Astrocyte (in vitro differentiated cells and primary cell): ENCODE results near the gene DISP3. TPM values are rescaled to one million over a fixed set of nuclear protein-coding genes. Genes with fewer than 3 reads are reported as not detected.

ENCODE experiments used
- DNase-seq: peaks from one replicate; pipeline ENCODE4 v3.0.0-alpha.2; 2010; ENCODE audit warnings: low read depth
- FAIRE-seq: peaks from 2 replicates; lab custom pipeline; 2011; peaks lifted over from hg19 to GRCh38; lab: Jason Lieb, UNC
- H2AFZ ChIP-seq: 2 replicates; pipeline ENCODE4 v1.6.0; 2012; ENCODE audit warnings: low read depth, low read length, inconsistent platforms
- H3K27ac ChIP-seq: 2 replicates; pipeline ENCODE4 v1.5.1; 2011; ENCODE audit warnings: low read depth, low read length, inconsistent platforms
- H3K27me3 ChIP-seq: 2 replicates; pipeline ENCODE4 v1.6.0; 2011; ENCODE audit warnings: low read length, inconsistent platforms; ENCODE audit not compliant: insufficient read depth
- H3K36me3 ChIP-seq: 2 replicates; pipeline ENCODE4 v1.5.1; 2011; ENCODE audit warnings: low read length, inconsistent platforms; ENCODE audit not compliant: insufficient read depth
- H3K4me1 ChIP-seq: 2 replicates; pipeline ENCODE4 v1.5.1; 2011; ENCODE audit warnings: low read length, inconsistent platforms; ENCODE audit not compliant: insufficient read depth
- H3K4me2 ChIP-seq: 2 replicates; pipeline ENCODE4 v1.6.0; 2012; ENCODE audit warnings: low read length, inconsistent platforms
- H3K4me3 ChIP-seq: 2 replicates; pipeline ENCODE4 v1.5.1; 2011; ENCODE audit warnings: low read depth, mild to moderate bottlenecking, low read length, inconsistent platforms; ENCODE audit not compliant: insufficient read depth
- H3K79me2 ChIP-seq: 2 replicates; pipeline ENCODE4 v1.6.0; 2012; ENCODE audit warnings: mild to moderate bottlenecking, low read length, inconsistent platforms; ENCODE audit not compliant: insufficient read depth
- H3K9ac ChIP-seq: 2 replicates; pipeline ENCODE4 v1.6.0; 2012; ENCODE audit warnings: mild to moderate bottlenecking, low read length, inconsistent platforms
- H3K9me3 ChIP-seq: 2 replicates; pipeline ENCODE4 v1.5.1; 2012; ENCODE audit warnings: low read depth, mild to moderate bottlenecking, low read length, inconsistent platforms; ENCODE audit not compliant: insufficient read depth
- H4K20me1 ChIP-seq: 2 replicates; pipeline ENCODE4 v1.6.0; 2012; ENCODE audit warnings: low read length, inconsistent platforms; ENCODE audit not compliant: insufficient read depth
- H3K27ac Mint-ChIP-seq: one replicate; pipeline ENCODE4 v1.8.0; 2021; ENCODE audit warnings: mild to moderate bottlenecking, mixed read lengths; ENCODE audit not compliant: unreplicated experiment
- H3K27me3 Mint-ChIP-seq: one replicate; pipeline ENCODE4 v1.8.0; 2021; ENCODE audit warnings: low read depth, mixed read lengths; ENCODE audit not compliant: unreplicated experiment
- H3K36me3 Mint-ChIP-seq: one replicate; pipeline ENCODE4 v1.8.0; 2021; ENCODE audit warnings: low read depth, mixed read lengths; ENCODE audit not compliant: unreplicated experiment
- H3K4me1 Mint-ChIP-seq: one replicate; pipeline ENCODE4 v1.8.0; 2021; ENCODE audit warnings: low read depth, mixed read lengths; ENCODE audit not compliant: unreplicated experiment
- H3K4me3 Mint-ChIP-seq: one replicate; pipeline ENCODE4 v1.8.0; 2021; ENCODE audit warnings: mild to moderate bottlenecking, moderate library complexity, mixed read lengths; ENCODE audit not compliant: unreplicated experiment
- H3K9me3 Mint-ChIP-seq: one replicate; pipeline ENCODE4 v1.8.0; 2021; ENCODE audit warnings: mild to moderate bottlenecking, mixed read lengths; ENCODE audit not compliant: unreplicated experiment
- EZH2 ChIP-seq: IDR thresholded peaks from 2 replicates; pipeline ENCODE4 v1.6.1; 2012; ENCODE audit warnings: mild to moderate bottlenecking, low read length, inconsistent platforms; ENCODE audit not compliant: insufficient read depth
- total RNA-seq: library from RNA; stranded (reverse); gene quantifications from 2 replicates; pipeline ENCODE4 v1.2.1, GENCODE V29; 2021
- TF ChIP-seq, protein P1 (sequence below): IDR thresholded peaks from 2 replicates; pipeline ENCODE4 v1.5.1; 2011; ENCODE audit warnings: low read depth, mild to moderate bottlenecking, inconsistent platforms, low read length, moderate library complexity; ENCODE audit not compliant: insufficient read depth

Gene DISP3
- total RNA-seq, 1 donor from 2014 or later = 0.32 TPM

DNA sequence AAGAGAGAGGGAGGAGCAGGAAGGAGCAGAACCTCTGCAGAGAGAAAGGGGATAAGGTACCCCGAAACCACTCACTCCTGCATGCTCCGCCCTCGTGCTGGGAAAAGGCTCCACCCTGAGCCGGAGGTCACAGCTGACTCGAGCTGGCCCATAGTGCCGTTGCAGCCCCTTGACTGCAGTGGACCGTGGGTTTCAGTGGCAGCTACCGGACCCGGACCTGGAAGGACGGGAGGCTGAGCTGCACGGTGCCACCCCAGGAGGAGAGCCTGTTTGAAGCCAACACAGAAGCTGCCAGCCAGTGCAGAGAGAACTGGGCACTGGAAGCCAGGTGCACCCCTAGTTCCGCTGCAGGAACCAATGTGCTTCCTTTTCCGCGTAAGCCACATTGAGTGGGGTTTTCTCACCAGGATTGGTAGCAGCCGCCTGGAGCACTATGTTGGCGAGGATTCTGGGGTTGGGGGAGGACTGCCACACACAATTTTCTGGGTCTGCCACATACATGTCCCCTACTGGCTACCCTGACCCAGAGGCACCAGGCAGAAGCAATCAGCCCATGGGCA is 91.9 kb downstream of the DISP3 start:
- H3K9ac ChIP-seq = no peak overlapping the region
- H3K27me3 Mint-ChIP-seq = peaks cover 34% of the 10 kb centered on the region
- no peak overlapping the region for H2AFZ ChIP-seq
- H3K4me3 Mint-ChIP-seq = no peak overlapping the region
- H4K20me1 ChIP-seq = no peaks in the 10 kb centered on the region
- no peaks in the 10 kb centered on the region for H3K36me3 Mint-ChIP-seq
- H3K27ac Mint-ChIP-seq = no peak overlapping the region
- H3K4me2 ChIP-seq = no peak overlapping the region
- no peaks in the 10 kb centered on the region for H3K79me2 ChIP-seq
- H3K27ac ChIP-seq = no peak overlapping the region
- H3K4me3 ChIP-seq = no peak overlapping the region
- no peaks in the 10 kb centered on the region for H3K9me3 ChIP-seq
- H3K36me3 ChIP-seq = no peaks in the 10 kb centered on the region
- FAIRE-seq (no peak), DNase-seq (no peak)
- H3K9me3 Mint-ChIP-seq = no peaks in the 10 kb centered on the region
- peaks cover 9% of the 10 kb centered on the region for H3K4me1 ChIP-seq
- TF ChIP-seq, protein P1, sequence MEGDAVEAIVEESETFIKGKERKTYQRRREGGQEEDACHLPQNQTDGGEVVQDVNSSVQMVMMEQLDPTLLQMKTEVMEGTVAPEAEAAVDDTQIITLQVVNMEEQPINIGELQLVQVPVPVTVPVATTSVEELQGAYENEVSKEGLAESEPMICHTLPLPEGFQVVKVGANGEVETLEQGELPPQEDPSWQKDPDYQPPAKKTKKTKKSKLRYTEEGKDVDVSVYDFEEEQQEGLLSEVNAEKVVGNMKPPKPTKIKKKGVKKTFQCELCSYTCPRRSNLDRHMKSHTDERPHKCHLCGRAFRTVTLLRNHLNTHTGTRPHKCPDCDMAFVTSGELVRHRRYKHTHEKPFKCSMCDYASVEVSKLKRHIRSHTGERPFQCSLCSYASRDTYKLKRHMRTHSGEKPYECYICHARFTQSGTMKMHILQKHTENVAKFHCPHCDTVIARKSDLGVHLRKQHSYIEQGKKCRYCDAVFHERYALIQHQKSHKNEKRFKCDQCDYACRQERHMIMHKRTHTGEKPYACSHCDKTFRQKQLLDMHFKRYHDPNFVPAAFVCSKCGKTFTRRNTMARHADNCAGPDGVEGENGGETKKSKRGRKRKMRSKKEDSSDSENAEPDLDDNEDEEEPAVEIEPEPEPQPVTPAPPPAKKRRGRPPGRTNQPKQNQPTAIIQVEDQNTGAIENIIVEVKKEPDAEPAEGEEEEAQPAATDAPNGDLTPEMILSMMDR = no peak
- no peak for TF ChIP-seq EZH2
- H3K4me1 Mint-ChIP-seq = peaks cover 4% of the 10 kb centered on the region
- H3K27me3 ChIP-seq = peaks cover 34% of the 10 kb centered on the region

DNA sequence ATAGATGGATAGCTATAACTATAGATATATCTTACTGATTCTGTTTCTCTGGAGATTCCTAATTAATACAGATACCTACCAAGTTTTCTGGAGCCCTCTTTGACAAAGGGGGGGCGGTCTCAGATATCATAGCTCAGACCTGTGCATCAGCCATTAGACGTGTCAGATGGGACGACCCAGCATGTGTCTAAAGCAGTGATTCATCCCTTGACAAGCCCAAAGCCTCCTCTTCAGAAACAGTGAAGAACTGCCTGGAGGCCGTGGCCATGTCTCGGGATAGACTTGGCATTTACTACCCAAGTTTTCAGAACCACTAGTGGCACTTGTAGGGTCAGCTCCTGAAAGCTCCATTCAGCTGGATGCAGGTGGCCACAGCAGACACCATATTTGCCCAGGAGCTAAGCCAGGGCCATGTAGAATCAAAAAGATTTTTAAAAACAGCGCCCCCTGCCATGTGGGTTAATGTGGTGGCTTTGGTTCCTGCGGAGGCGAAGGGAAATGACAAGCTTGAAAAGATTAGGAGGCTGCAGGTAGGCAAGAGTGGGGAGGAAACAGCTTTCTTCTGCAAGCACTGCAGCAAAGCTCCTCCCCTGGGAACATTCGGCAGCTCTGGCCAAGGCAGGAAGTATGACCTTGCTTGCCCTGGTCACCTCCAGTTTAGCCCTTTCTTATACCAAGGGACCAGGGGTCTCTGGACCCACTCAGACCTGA is 93.1 kb downstream of the DISP3 start:
- no peaks in the 10 kb centered on the region for H3K36me3 Mint-ChIP-seq
- no peaks in the 10 kb centered on the region for H3K9me3 ChIP-seq
- H3K9ac ChIP-seq = no peak overlapping the region
- H3K27ac ChIP-seq = no peak overlapping the region
- no peak overlapping the region for H3K4me2 ChIP-seq
- no peak overlapping the region for H2AFZ ChIP-seq
- no peak overlapping the region for H3K4me3 Mint-ChIP-seq
- H3K27ac Mint-ChIP-seq = no peak overlapping the region
- H3K27me3 ChIP-seq = peaks cover 25% of the 10 kb centered on the region
- H3K9me3 Mint-ChIP-seq = no peaks in the 10 kb centered on the region
- H3K4me3 ChIP-seq = no peak overlapping the region
- DNase-seq (no peak), FAIRE-seq (no peak)
- no peaks in the 10 kb centered on the region for H4K20me1 ChIP-seq
- peaks cover 9% of the 10 kb centered on the region for H3K4me1 ChIP-seq
- no peak for TF ChIP-seq EZH2
- TF ChIP-seq, protein P1 = no peak
- H3K4me1 Mint-ChIP-seq = peaks cover 4% of the 10 kb centered on the region
- peaks cover 33% of the 10 kb centered on the region for H3K27me3 Mint-ChIP-seq
- H3K79me2 ChIP-seq = no peaks in the 10 kb centered on the region
- no peaks in the 10 kb centered on the region for H3K36me3 ChIP-seq

DNA sequence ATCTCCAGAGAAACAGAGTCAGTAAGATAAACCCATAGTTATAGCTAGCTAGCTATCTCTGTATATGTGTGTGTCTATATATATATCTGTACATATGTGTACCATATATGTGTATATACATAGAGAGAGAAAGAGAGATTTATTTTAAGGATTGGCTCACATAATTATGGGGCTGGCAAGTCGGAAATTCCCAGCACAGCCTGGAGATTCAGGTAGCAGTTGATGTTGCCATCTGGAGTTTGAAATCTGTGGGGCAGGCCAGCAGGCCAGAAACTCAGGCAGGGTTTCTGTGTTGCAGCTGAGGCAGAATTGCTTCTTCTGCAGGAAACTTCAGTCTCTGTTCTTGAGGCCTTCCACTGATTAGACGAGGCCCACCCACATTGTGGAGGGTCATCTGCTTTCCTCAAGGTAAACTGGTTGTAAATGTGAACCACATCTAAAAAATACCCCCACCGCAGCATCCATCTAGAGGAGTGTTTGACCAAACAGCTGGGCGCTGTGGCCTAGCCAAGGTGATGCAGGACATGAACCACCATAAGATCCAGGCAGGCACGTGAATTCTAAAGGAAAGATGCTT is 94.2 kb downstream of the DISP3 start:
- FAIRE-seq = no peak
- no peaks in the 10 kb centered on the region for H3K9me3 ChIP-seq

More for the DNA sequence above, 94.2 kb downstream of the DISP3 start:
- Mint-ChIP-seq H3K27me3 (peaks cover 41% of the 10 kb centered on the region), H3K4me1 (peaks cover 4% of the 10 kb centered on the region), H3K4me3 (no peak overlapping the region), H3K9me3 (no peaks in the 10 kb centered on the region), H3K27ac (no peak overlapping the region), H3K36me3 (no peaks in the 10 kb centered on the region)
- H3K9ac ChIP-seq = no peak overlapping the region
- H3K36me3 ChIP-seq = no peaks in the 10 kb centered on the region
- H3K27ac ChIP-seq = no peak overlapping the region
- H3K4me1 ChIP-seq = peaks cover 8% of the 10 kb centered on the region
- DNase-seq = no peak
- no peaks in the 10 kb centered on the region for H4K20me1 ChIP-seq
- no peaks in the 10 kb centered on the region for H3K79me2 ChIP-seq
- H3K4me3 ChIP-seq = no peak overlapping the region
- TF ChIP-seq EZH2 = no peak
- TF ChIP-seq, protein P1 = no peak
- peaks cover 23% of the 10 kb centered on the region for H3K27me3 ChIP-seq
- no peak overlapping the region for H2AFZ ChIP-seq
- no peak overlapping the region for H3K4me2 ChIP-seq
